Measurements from ENCODE around the gene PDXK.
"Not testable (repeated sequence)": the region's sequence is repeated elsewhere in the genome, so short reads cannot be mapped to it uniquely, and the experiment has no call there.

The PDXK gene

GRCh38 chr21:43718872-43719747 is at the start of gene PDXK:
TSS of gene PDXK (plus strand) at chr21:43719129. CDS start at chr21:43719295, 166 bp downstream.
- TF ChIP-seq CTCF (IDR thresholded peaks at IDR 0.05; ENCODE audit: unreplicated experiment in 3 of 3) = no peak
- Mint-ChIP-seq H3K27ac (peak within 1 kb of the TSS in 1 of 3 experiments; percentile 70), H3K4me1 (peaks cover 7% of the 10 kb centered on the region), H3K4me3 (peak within 1 kb of the TSS; percentile 87 to 89 (median 88)), H3K27me3 (ENCODE audit: low read depth) (peaks cover 13% of the 10 kb centered on the region), H3K9me3 (no peaks in the 10 kb centered on the region), H3K36me3 (ENCODE audit: low read depth) (no peaks in the 10 kb centered on the region)

DNA sequence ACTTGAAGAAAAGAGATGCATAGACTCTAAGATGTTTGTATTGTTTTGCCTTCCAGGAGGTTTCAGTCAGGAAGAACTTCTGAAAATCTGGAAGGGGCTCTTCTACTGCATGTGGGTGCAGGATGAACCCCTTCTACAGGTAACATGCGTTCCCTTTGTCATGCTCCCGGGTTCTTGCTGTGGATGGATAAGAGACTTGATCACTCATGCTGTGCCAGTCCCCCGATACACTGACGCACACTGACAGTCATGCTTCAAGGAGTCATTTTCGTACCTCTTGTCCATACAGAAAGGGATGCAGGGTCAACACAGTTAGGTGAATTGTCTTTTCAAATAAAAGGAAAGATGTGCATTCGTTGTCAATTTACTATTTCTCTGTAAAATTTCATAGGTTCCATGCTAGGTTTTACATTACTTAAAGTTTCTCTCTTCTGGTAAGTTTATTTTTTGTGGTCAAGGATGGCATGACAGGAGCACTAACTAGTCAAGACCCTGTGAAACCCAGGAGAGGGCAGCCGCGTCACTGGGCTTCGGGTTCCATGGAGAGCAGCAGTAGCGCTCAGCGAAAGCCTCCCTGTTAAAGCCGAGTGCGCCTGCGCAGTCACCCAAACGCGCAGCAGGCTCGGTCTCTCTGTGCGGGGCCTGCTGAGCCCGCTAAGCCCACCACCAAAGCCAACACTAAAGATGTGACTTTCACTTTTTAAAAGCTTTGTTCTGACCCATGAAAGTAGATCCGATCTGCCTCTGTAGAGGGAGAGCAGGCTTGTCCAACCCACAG is 48.9 kb upstream of the PDXK start:
- peaks cover 58% of the 10 kb centered on the region for H3K36me3 Mint-ChIP-seq (ENCODE audit: low read depth)
- H3K27ac Mint-ChIP-seq = no peak overlapping the region
- TF ChIP-seq CTCF (IDR thresholded peaks at IDR 0.05; ENCODE audit: unreplicated experiment in 3 of 3) = no peak
- no peaks in the 10 kb centered on the region for H3K27me3 Mint-ChIP-seq (ENCODE audit: low read depth)
- H3K4me3 Mint-ChIP-seq = no peak overlapping the region
- no peaks in the 10 kb centered on the region for H3K4me1 Mint-ChIP-seq
- H3K9me3 Mint-ChIP-seq = no peaks in the 10 kb centered on the region

DNA sequence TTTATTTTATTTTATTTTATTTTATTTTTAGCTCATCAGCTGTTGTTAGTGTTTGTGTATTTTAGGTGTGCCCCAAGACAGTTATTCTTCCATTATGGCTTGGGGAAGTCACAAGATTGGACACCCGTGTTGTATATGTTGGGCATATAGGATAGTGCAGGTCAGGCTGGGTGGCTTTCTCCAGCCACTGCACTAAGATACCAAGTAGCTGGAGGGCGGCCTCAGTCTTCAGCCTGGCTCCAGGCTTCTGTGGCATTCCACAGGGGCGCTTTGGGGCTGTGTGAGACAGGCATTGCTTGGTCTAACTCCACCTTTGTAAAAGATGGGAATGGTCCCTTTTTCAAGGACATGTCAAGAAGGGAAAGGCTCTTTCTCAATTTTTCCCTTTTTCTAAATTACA is 43.1 kb upstream of the PDXK start:
- Mint-ChIP-seq H3K36me3 (ENCODE audit: low read depth) (peaks cover 71% of the 10 kb centered on the region), H3K27me3 (ENCODE audit: low read depth) (no peaks in the 10 kb centered on the region), H3K4me1 (no peaks in the 10 kb centered on the region), H3K4me3 (no peak overlapping the region), H3K9me3 (no peaks in the 10 kb centered on the region), H3K27ac (no peak overlapping the region)
- no peak for TF ChIP-seq CTCF (IDR thresholded peaks at IDR 0.05; ENCODE audit: unreplicated experiment in 3 of 3)

- Mint-ChIP-seq H3K9me3 (no peaks in the 10 kb centered on the region), H3K27me3 (ENCODE audit: low read depth) (no peaks in the 10 kb centered on the region), H3K36me3 (ENCODE audit: low read depth) (peaks cover 71% of the 10 kb centered on the region), H3K4me1 (no peaks in the 10 kb centered on the region), H3K27ac (no peak overlapping the region), H3K4me3 (no peak overlapping the region)
- TF ChIP-seq CTCF (IDR thresholded peaks at IDR 0.05; ENCODE audit: unreplicated experiment in 3 of 3) = no peak
These were observed 42.5 kb upstream of the PDXK start for GRCh38 chr21:43676391-43676790.

GRCh38 chr21:43679951-43680350 is 39.0 kb upstream of the PDXK start:
- Mint-ChIP-seq H3K36me3 (ENCODE audit: low read depth) (peaks cover 71% of the 10 kb centered on the region), H3K27me3 (ENCODE audit: low read depth) (no peaks in the 10 kb centered on the region), H3K9me3 (no peaks in the 10 kb centered on the region), H3K4me3 (no peak overlapping the region), H3K4me1 (no peaks in the 10 kb centered on the region), H3K27ac (no peak overlapping the region)
- no peak for TF ChIP-seq CTCF (IDR thresholded peaks at IDR 0.05; ENCODE audit: unreplicated experiment in 3 of 3)

- H3K36me3 Mint-ChIP-seq (ENCODE audit: low read depth) = peaks cover 71% of the 10 kb centered on the region
- H3K27me3 Mint-ChIP-seq (ENCODE audit: low read depth); H3K4me3 Mint-ChIP-seq; H3K27ac Mint-ChIP-seq; H3K4me1 Mint-ChIP-seq; H3K9me3 Mint-ChIP-seq: not testable (repeated sequence)
These were observed 38.5 kb upstream of the PDXK start for GRCh38 chr21:43680421-43680820.

Measured in nephron (organoid).